CD14-positive monocyte (primary cell): Measurements from ENCODE around the gene SIGLEC8. TPM values are rescaled to one million over a fixed set of nuclear protein-coding genes. Genes with fewer than 3 reads are reported as not detected.

Source experiments
- DNase-seq, 3 donors: peaks; one replicate each; pipeline ENCODE4 v3.0.0-alpha.2; 2011 to 2022
- H2AFZ ChIP-seq: 2 replicates; pipeline ENCODE4 v1.6.0; 2012; ENCODE audit warnings: mild to moderate bottlenecking, low read depth, low read length, inconsistent platforms; ENCODE audit not compliant: insufficient read depth, poor library complexity, severe bottlenecking
- H3K27ac ChIP-seq, 2 donors: 1 replicate in 1 of 2; 2 replicates in 1 of 2; pipeline ENCODE4 v1.5.1; 2012 to 2013; ENCODE audit warnings: low read length in 2 of 2, control low read depth in 1 of 2, inconsistent platforms in 1 of 2, low read depth in 1 of 2, mild to moderate bottlenecking in 1 of 2
- H3K27me3 ChIP-seq, 2 donors: one replicate each; pipeline versions ENCODE4 v1.6.0 to v1.6.1; 2011 to 2013; ENCODE audit warnings: low read length in 2 of 2; ENCODE audit not compliant: control insufficient read depth in 2 of 2, insufficient read depth in 2 of 2
- H3K36me3 ChIP-seq, 2 donors: replicated peaks in 1 of 2; 1 replicate in 1 of 2; 2 replicates in 1 of 2; pipeline versions ENCODE4 v1.5.1 to v1.6.1; 2012 to 2013; ENCODE audit warnings: low read length in 2 of 2, control low read depth in 1 of 2, inconsistent platforms in 1 of 2, mild to moderate bottlenecking in 1 of 2; ENCODE audit not compliant: insufficient read depth in 2 of 2, control insufficient read depth in 1 of 2
- H3K4me1 ChIP-seq, 2 donors: 1 replicate in 1 of 2; 2 replicates in 1 of 2; pipeline versions ENCODE4 v1.5.1 to v1.6.1; 2012 to 2013; ENCODE audit warnings: low read length in 2 of 2, control low read depth in 1 of 2, inconsistent platforms in 1 of 2, mild to moderate bottlenecking in 1 of 2, moderate library complexity in 1 of 2; ENCODE audit not compliant: insufficient read depth in 2 of 2, control insufficient read depth in 1 of 2
- H3K4me2 ChIP-seq: replicated peaks from 2 replicates; pipeline ENCODE3; 2012; ENCODE audit warnings: low read length, moderate library complexity, mild to moderate bottlenecking; ENCODE audit not compliant: poor library complexity, severe bottlenecking; ENCODE audit errors: extremely low read depth
- H3K4me3 ChIP-seq, 3 experiments: fragments of 200-600 bp in 1 of 3; sonication (generic) in 1 of 3; replicated peaks in 1 of 3; 1 replicate in 2 of 3; 2 replicates in 1 of 3; pipeline ENCODE4 v1.5.1; 2011 to 2013; ENCODE audit warnings: low read length in 3 of 3, mild to moderate bottlenecking in 3 of 3, control low read depth in 2 of 3, low read depth in 2 of 3, inconsistent platforms in 1 of 3, moderate library complexity in 1 of 3
- H3K79me2 ChIP-seq: 2 replicates; pipeline ENCODE4 v1.6.0; 2012; ENCODE audit warnings: mild to moderate bottlenecking, control low read depth, inconsistent platforms, low read length, moderate library complexity; ENCODE audit not compliant: insufficient read depth
- H3K9ac ChIP-seq: 2 replicates; pipeline ENCODE4 v1.6.0; 2017; ENCODE audit warnings: low read length, mild to moderate bottlenecking; ENCODE audit not compliant: insufficient read depth, poor library complexity, severe bottlenecking
- H3K9me3 ChIP-seq, 2 donors: replicated peaks in 1 of 2; 1 replicate in 1 of 2; 2 replicates in 1 of 2; pipeline versions ENCODE4 v1.5.1 to v1.6.1; 2012 to 2013; ENCODE audit warnings: low read length in 2 of 2, control low read depth in 1 of 2; ENCODE audit not compliant: control insufficient read depth in 1 of 2, insufficient read depth in 1 of 2
- H4K20me1 ChIP-seq: 2 replicates; pipeline ENCODE4 v1.6.0; 2012; ENCODE audit warnings: mild to moderate bottlenecking, low read length, control low read depth, moderate library complexity; ENCODE audit not compliant: insufficient read depth
- H3K27ac Mint-ChIP-seq, 7 donors: one replicate each; pipeline ENCODE4 v1.8.0; 2020; ENCODE audit warnings: mild to moderate bottlenecking in 7 of 7, mixed read lengths in 7 of 7, moderate library complexity in 6 of 7, inconsistent platforms in 2 of 7
- H3K27me3 Mint-ChIP-seq, 3 donors: one replicate each; pipeline ENCODE4 v1.8.0; 2021 to 2022; ENCODE audit warnings: low read depth in 3 of 3, mild to moderate bottlenecking in 3 of 3, mixed read lengths in 3 of 3, moderate library complexity in 3 of 3, inconsistent platforms in 1 of 3
- H3K36me3 Mint-ChIP-seq, 2 donors: one replicate each; pipeline ENCODE4 v1.8.0; 2020; ENCODE audit warnings: mixed read lengths in 2 of 2, inconsistent platforms in 1 of 2, mild to moderate bottlenecking in 1 of 2
- H3K4me1 Mint-ChIP-seq: one replicate; pipeline ENCODE4 v1.8.0; 2020; ENCODE audit warnings: mild to moderate bottlenecking, mixed read lengths
- H3K4me3 Mint-ChIP-seq, 2 donors: one replicate each; pipeline ENCODE4 v1.8.0; 2020; ENCODE audit warnings: mild to moderate bottlenecking in 2 of 2, mixed read lengths in 2 of 2, moderate library complexity in 1 of 2
- H3K9me3 Mint-ChIP-seq, 7 donors: one replicate each; pipeline ENCODE4 v1.8.0; 2020 to 2022; ENCODE audit warnings: mixed read lengths in 7 of 7, mild to moderate bottlenecking in 6 of 7, moderate library complexity in 6 of 7, inconsistent platforms in 2 of 7
- CTCF ChIP-seq: fragments of 200-600 bp; IDR thresholded peaks from one replicate; pipeline ENCODE4 v1.8.0; 2022; ENCODE audit warnings: antibody characterized with exemption, mild to moderate bottlenecking
- WGBS: methylation state at CpG from one replicate; pipeline ENCODE4 v1.1.5; 2013; ENCODE audit warnings: missing lambda C conversion rate; ENCODE audit not compliant: insufficient coverage; 5-methylcytosine and 5-hydroxymethylcytosine counted together
- intact Hi-C, 2 donors: fragments of 100-400 bp; cut with micrococcal nuclease; formaldehyde crosslinking; loops; one replicate each; pipeline versions ENCODE4 v1.15.0 to v1.15.1; 2023
- polyA plus RNA-seq, 3 donors: library from polyadenylated mRNA; depleted of rRNA in 1 of 3; unstranded in 2 of 3; stranded (reverse) in 1 of 3; fragments of 300-500 nt in 2 of 3; fragments of >200 nt in 1 of 3; fragmentation: Illumina TruSeq in 2 of 3; gene quantifications; 1 replicate in 2 of 3; 2 replicates in 1 of 3; pipeline ENCODE4 v1.2.3, GENCODE V29; 2012 to 2021

SIGLEC8 gene
- polyA plus RNA-seq, 3 donors = not detected

- no peak for TF ChIP-seq CTCF
- peaks cover 6 to 14% of the 10 kb centered on the region in 2 donors for H3K36me3 Mint-ChIP-seq
These were observed 48.9 kb upstream of the SIGLEC8 start for GRCh38 chr19:51507192-51507591.

DNA sequence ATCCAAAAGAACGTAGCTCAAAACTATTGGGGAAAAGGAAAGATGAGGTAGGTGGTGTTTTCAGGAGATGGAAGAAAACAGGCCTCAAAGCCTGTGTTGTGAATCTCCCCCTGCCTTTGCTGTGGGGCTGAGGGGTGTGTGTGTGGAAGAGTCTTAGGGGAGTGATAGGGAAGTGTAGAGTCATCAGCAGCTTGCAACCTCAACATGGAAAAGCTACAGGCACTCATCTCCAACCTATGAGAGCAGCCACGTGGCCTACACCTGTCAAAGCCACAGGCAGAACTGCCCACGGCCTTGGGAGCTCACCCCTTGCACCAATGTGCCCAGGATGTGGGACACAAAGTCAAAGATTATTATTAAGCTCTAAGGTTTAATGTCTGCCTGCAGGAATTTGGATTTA lies 47.6 kb upstream of the SIGLEC8 start:
- Histone ChIP-seq H3K27ac (no peak overlapping the region), H3K79me2 (peaks cover 11% of the 10 kb centered on the region), H3K4me2 (no peak overlapping the region), H3K9ac (no peak overlapping the region), H3K4me1 (peaks cover 89 to 99% of the 10 kb centered on the region in 2 donors), H2AFZ (no peak overlapping the region), H3K9me3 (peaks cover 8 to 13% of the 10 kb centered on the region in 2 donors), H3K36me3 (no peaks in the 10 kb centered on the region), H3K4me3 (no peak overlapping the region), H3K27me3 (no peaks in the 10 kb centered on the region), H4K20me1 (no peaks in the 10 kb centered on the region)
- Mint-ChIP-seq H3K4me3 (no peak overlapping the region), H3K36me3 (peaks cover 6 to 20% of the 10 kb centered on the region in 2 donors), H3K9me3 (peaks cover 9 to 18% (median 13%) of the 10 kb centered on the region in 7 donors), H3K4me1 (peaks cover 91% of the 10 kb centered on the region), H3K27me3 (peaks cover 0 to 2% (median 0%) of the 10 kb centered on the region in 3 donors), H3K27ac (peak overlapping the region in 1 of 7 donors; percentile 23)
- no peak for DNase-seq
- 80% methylated on average over 1 of the region's 3 CpGs for WGBS
- intact Hi-C loops = loop anchor here in 1 of 2 donors (10.0 kb wide), 1 partner anchor 111 kb away; the partner anchor contains the start of gene C19orf84
- TF ChIP-seq CTCF = no peak

More at GRCh38 chr19:51507192-51507591, 48.9 kb upstream of the SIGLEC8 start:
- H3K4me1 Mint-ChIP-seq = peaks cover 85% of the 10 kb centered on the region
- Histone ChIP-seq H3K9me3 (peaks cover 8 to 13% of the 10 kb centered on the region in 2 donors), H3K9ac (peak overlapping the region; percentile 11), H3K27ac (peak overlapping the region in 1 of 2 donors; percentile 56), H2AFZ (no peak overlapping the region), H3K4me3 (peak overlapping the region in 1 of 3 experiments; percentile 44), H4K20me1 (no peaks in the 10 kb centered on the region), H3K4me1 (peaks cover 77 to 92% of the 10 kb centered on the region in 2 donors), H3K36me3 (no peaks in the 10 kb centered on the region), H3K4me2 (peak overlapping the region; percentile 44), H3K79me2 (no peaks in the 10 kb centered on the region), H3K27me3 (no peaks in the 10 kb centered on the region)
- H3K27me3 Mint-ChIP-seq = peaks cover 0 to 2% (median 0%) of the 10 kb centered on the region in 3 donors
- H3K27ac Mint-ChIP-seq = peak overlapping the region in 6 of 7 donors; percentile 76 to 86 (median 82)
- peaks cover 9 to 18% (median 13%) of the 10 kb centered on the region in 7 donors for H3K9me3 Mint-ChIP-seq
- WGBS = 28% methylated on average over 2 of the region's 3 CpGs
- H3K4me3 Mint-ChIP-seq = peak overlapping the region; percentile 27 to 49
- intact Hi-C loops = loop anchor here in 1 of 2 donors (10.0 kb wide), 1 partner anchor 112 kb away; the partner anchor contains the start of gene C19orf84
- peak; percentile 49 to 73 (median 58) for DNase-seq
